Heart left ventricle (tissue), 13 donors: ENCODE results near the gene PIR.

Experiments used
- POLR2A ChIP-seq, 2 donors: fragments of 450-650 bp; IDR thresholded peaks; one replicate each; pipeline ENCODE4 v1.6.1; 2017; ENCODE audit warnings: antibody characterized with exemption in 2 of 2, mild to moderate bottlenecking in 2 of 2, moderate library complexity in 2 of 2
- TF ChIP-seq, protein P1 (sequence below), 12 donors: fragments of 200-600 bp; sonication (generic) in 4 of 12; IDR thresholded peaks; one replicate each; pipeline versions ENCODE4 v1.5.0 to v1.8.0; 2018 to 2022; ENCODE audit warnings: antibody characterized with exemption in 12 of 12, mild to moderate bottlenecking in 5 of 12
- donor health status: ischemic (EF 13 %, LVEDD 7.1; RV severe dilation, severe dysfunction).
- donor health status: DM: no; HTN: yes; CAD: no.
- donor health status: DM: no; HTN: no; CAD: no.
- donor health status: ischemic (EF 25% LVEDD 6.9; RV normal size, moderate dysfunction).
- donor health status: ischemic (EF 25% LVEDD 5.7; RV mildly dilated, moderate dysfunction).
- donor health status: ischemic (EF 35%, LVEDD 5.7; RV mildly dilated, moderate dysfunction).
- donor health status: nonischemic (EF 11% LVEDD 7.7; RV severe dilation, severe dysfunction).
- donor health status: DM: yes; HTN: yes; CAD: no.
- donor health status: PGD.
- donor health status: ischemic (EF 29% LVEDD 5.4; RV normal size, mild dysfunction).
- donor health status: nonischemic (EF 23%, LVEDD 6.1; RV moderate dilation, normal function).

DNA sequence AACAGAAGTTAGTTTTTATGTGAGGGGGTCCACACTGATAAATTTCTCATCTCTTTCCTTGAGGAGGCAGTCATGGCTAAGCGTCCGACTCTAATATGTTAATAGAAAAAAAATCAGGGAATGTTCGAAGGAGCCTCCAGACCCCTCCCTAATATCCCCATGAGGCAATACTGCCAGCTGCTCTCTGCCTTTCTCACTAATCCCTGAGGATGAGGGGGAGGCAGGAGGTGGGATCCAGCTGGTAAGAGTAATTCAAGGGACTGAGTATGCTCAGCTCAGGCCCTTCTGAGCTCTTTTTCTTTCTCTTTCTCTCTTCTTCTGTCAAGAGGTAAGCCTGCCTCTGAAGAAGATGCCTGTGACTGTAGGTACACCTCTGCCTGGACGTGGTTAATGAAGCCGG, 51.7 kb downstream of the PIR start:
- TF ChIP-seq, protein P1, sequence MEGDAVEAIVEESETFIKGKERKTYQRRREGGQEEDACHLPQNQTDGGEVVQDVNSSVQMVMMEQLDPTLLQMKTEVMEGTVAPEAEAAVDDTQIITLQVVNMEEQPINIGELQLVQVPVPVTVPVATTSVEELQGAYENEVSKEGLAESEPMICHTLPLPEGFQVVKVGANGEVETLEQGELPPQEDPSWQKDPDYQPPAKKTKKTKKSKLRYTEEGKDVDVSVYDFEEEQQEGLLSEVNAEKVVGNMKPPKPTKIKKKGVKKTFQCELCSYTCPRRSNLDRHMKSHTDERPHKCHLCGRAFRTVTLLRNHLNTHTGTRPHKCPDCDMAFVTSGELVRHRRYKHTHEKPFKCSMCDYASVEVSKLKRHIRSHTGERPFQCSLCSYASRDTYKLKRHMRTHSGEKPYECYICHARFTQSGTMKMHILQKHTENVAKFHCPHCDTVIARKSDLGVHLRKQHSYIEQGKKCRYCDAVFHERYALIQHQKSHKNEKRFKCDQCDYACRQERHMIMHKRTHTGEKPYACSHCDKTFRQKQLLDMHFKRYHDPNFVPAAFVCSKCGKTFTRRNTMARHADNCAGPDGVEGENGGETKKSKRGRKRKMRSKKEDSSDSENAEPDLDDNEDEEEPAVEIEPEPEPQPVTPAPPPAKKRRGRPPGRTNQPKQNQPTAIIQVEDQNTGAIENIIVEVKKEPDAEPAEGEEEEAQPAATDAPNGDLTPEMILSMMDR (IDR thresholded peaks at IDR 0.05): no peak
- TF ChIP-seq POLR2A (IDR thresholded peaks at IDR 0.05): no peak
